Trophoblast cell (in vitro differentiated cells and primary cell): Measurements from ENCODE around the gene NOCT.

Source experiments
- DNase-seq, 2 donors: peaks; one replicate each; pipeline ENCODE4 v3.0.0-alpha.2; 2016
- H2AFZ ChIP-seq: 2 replicates; pipeline ENCODE4 v1.6.1; 2013; ENCODE audit warnings: low read length, moderate library complexity, mild to moderate bottlenecking; ENCODE audit not compliant: insufficient read depth, poor library complexity
- H2AK5ac ChIP-seq: 2 replicates; pipeline ENCODE4 v1.6.1; 2013; ENCODE audit warnings: mild to moderate bottlenecking, low read length
- H2BK120ac ChIP-seq: 2 replicates; pipeline ENCODE4 v1.6.1; 2013; ENCODE audit warnings: low read length, mild to moderate bottlenecking, moderate library complexity; ENCODE audit not compliant: insufficient read depth, poor library complexity
- H2BK12ac ChIP-seq: 2 replicates; pipeline ENCODE4 v1.6.1; 2013; ENCODE audit warnings: mild to moderate bottlenecking, low read length, moderate library complexity
- H2BK5ac ChIP-seq: 2 replicates; pipeline ENCODE4 v1.6.1; 2013; ENCODE audit warnings: low read length, low read depth, moderate library complexity, mild to moderate bottlenecking; ENCODE audit not compliant: poor library complexity
- H3K14ac ChIP-seq: 2 replicates; pipeline ENCODE4 v1.6.1; 2013; ENCODE audit warnings: mild to moderate bottlenecking, low read length
- H3K18ac ChIP-seq: 2 replicates; pipeline ENCODE4 v1.6.1; 2013; ENCODE audit warnings: mild to moderate bottlenecking, low read length
- H3K23ac ChIP-seq: 2 replicates; pipeline ENCODE4 v1.6.1; 2013; ENCODE audit warnings: low read length
- H3K27ac ChIP-seq: 2 replicates; pipeline ENCODE4 v1.5.1; 2013; ENCODE audit warnings: low read depth, mild to moderate bottlenecking, inconsistent platforms, low read length, moderate library complexity
- H3K27me3 ChIP-seq: 2 replicates; pipeline ENCODE4 v1.6.1; 2013; ENCODE audit warnings: inconsistent platforms, mild to moderate bottlenecking, low read length, moderate library complexity; ENCODE audit not compliant: insufficient read depth
- H3K36me3 ChIP-seq, 2 experiments: 1 replicate in 1 of 2; 2 replicates in 1 of 2; pipeline ENCODE4 v1.6.1; 2013; ENCODE audit warnings: low read length in 2 of 2, mild to moderate bottlenecking in 2 of 2, moderate library complexity in 1 of 2; ENCODE audit not compliant: insufficient read depth in 2 of 2, control insufficient read depth in 1 of 2
- H3K4ac ChIP-seq: 2 replicates; pipeline ENCODE4 v1.6.1; 2013; ENCODE audit warnings: low read depth, mild to moderate bottlenecking, low read length, moderate library complexity
- H3K4me1 ChIP-seq, 2 experiments: 1 replicate in 1 of 2; 2 replicates in 1 of 2; pipeline ENCODE4 v1.6.1; 2013; ENCODE audit warnings: low read length in 2 of 2, mild to moderate bottlenecking in 2 of 2, moderate library complexity in 1 of 2; ENCODE audit not compliant: insufficient read depth in 2 of 2, control insufficient read depth in 1 of 2
- H3K4me2 ChIP-seq: 2 replicates; pipeline ENCODE4 v1.6.1; 2013; ENCODE audit warnings: inconsistent platforms, mild to moderate bottlenecking, low read length, moderate library complexity
- H3K4me3 ChIP-seq: 2 replicates; pipeline ENCODE4 v1.5.1; 2013; ENCODE audit warnings: mild to moderate bottlenecking, low read depth, low read length, inconsistent platforms
- H3K79me1 ChIP-seq: one replicate; pipeline ENCODE4 v1.6.1; 2013; ENCODE audit warnings: low read length
- H3K79me2 ChIP-seq: 2 replicates; pipeline ENCODE4 v1.6.1; 2013; ENCODE audit warnings: low read length, mild to moderate bottlenecking; ENCODE audit not compliant: control insufficient read depth, insufficient read depth, poor library complexity
- H3K9ac ChIP-seq: 2 replicates; pipeline ENCODE4 v1.6.1; 2013; ENCODE audit warnings: mild to moderate bottlenecking, low read length
- H3K9me3 ChIP-seq: 2 replicates; pipeline ENCODE4 v1.6.1; 2013; ENCODE audit warnings: low read depth, mild to moderate bottlenecking, control low read depth, inconsistent platforms, low read length; ENCODE audit not compliant: insufficient read depth
- H4K12ac ChIP-seq: 2 replicates; pipeline ENCODE4 v1.6.1; 2013; ENCODE audit warnings: low read depth, mild to moderate bottlenecking, low read length, moderate library complexity
- H4K8ac ChIP-seq: 2 replicates; pipeline ENCODE4 v1.6.1; 2013; ENCODE audit warnings: low read depth, mild to moderate bottlenecking, low read length, moderate library complexity
- H4K91ac ChIP-seq: one replicate; pipeline ENCODE4 v1.6.1; 2013; ENCODE audit warnings: low read depth, mild to moderate bottlenecking, low read length, moderate library complexity
- WGBS: extraction: QIAGEN DNeasy Blood & Tissue Kit; methylation state at CpG from one replicate; pipeline ENCODE4 v1.1.7; 2013; ENCODE audit warnings: missing lambda C conversion rate; ENCODE audit not compliant: insufficient read length, insufficient coverage; ENCODE audit errors: extremely low coverage; 5-methylcytosine and 5-hydroxymethylcytosine counted together

Gene NOCT

GRCh38 chr4:139060591-139060990, 45.0 kb downstream of the NOCT start:
- Histone ChIP-seq H3K4ac (no peak overlapping the region), H3K9ac (no peak overlapping the region), H2BK12ac (no peak overlapping the region), H2AK5ac (no peak overlapping the region), H3K4me3 (no peak overlapping the region), H3K18ac (no peak overlapping the region), H3K9me3 (no peaks in the 10 kb centered on the region), H2BK5ac (no peak overlapping the region), H3K23ac (no peak overlapping the region), H3K27me3 (no peaks in the 10 kb centered on the region), H3K4me2 (no peak overlapping the region), H3K79me2 (no peaks in the 10 kb centered on the region), H3K36me3 (peaks cover 19 to 22% of the 10 kb centered on the region in 2 experiments), H3K79me1 (no peaks in the 10 kb centered on the region), H2BK120ac (no peak overlapping the region), H3K14ac (no peak overlapping the region), H4K12ac (no peak overlapping the region), H3K27ac (no peak overlapping the region), H3K4me1 (no peaks in the 10 kb centered on the region), H4K8ac (no peak overlapping the region), H2AFZ (no peak overlapping the region), H4K91ac (no peak overlapping the region)
- DNase-seq: no peak
- WGBS: no CpG with 5 or more reads among the region's 3 CpGs

DNA sequence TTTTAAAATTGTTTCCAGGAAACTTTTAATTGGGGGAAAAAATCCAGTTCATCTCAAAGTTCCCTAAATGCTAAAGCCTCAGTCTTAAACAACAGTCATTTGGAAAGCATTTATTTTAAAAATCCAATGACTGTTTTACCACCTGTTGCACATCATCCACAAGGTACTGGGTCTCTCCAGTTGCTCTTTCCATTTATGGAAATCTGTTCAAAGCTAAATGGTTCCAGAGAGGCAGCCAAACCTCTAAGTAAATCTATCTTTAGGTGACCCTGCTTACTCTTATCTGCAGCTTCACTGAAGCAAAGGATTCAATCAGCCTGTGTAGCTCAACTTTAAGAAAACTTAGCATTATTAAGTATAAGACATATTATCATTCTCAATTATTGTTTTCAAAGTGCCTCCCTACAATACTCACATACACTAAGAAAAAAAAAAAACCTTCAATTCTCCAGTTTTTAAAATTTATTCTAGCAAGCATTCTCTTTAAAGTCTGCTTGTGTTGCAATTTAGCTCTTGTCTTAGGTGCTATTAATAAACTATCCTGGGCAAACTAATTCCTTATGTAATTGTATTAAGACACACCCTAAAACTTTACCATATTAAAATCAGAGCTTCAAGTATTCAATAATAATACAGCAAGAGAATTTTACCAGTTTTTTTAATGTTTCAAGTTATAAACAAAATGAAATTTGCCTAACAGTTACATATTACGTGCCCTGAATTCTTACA, 60.6 kb downstream of the NOCT start:
- Histone ChIP-seq H3K36me3 (peaks cover 1 to 5% of the 10 kb centered on the region in 2 experiments), H3K79me1 (no peaks in the 10 kb centered on the region), H4K8ac (no peak overlapping the region), H3K18ac (no peak overlapping the region), H3K4me3 (no peak overlapping the region), H2AFZ (no peak overlapping the region), H2BK5ac (no peak overlapping the region), H4K12ac (no peak overlapping the region), H3K27me3 (no peaks in the 10 kb centered on the region), H3K4ac (no peak overlapping the region), H2BK12ac (no peak overlapping the region), H4K91ac (no peak overlapping the region), H3K9me3 (no peaks in the 10 kb centered on the region), H3K23ac (no peak overlapping the region), H3K27ac (no peak overlapping the region), H3K4me2 (no peak overlapping the region), H2BK120ac (no peak overlapping the region), H3K79me2 (no peaks in the 10 kb centered on the region), H2AK5ac (no peak overlapping the region), H3K14ac (no peak overlapping the region), H3K4me1 (no peaks in the 10 kb centered on the region), H3K9ac (no peak overlapping the region)
- DNase-seq: no peak
- WGBS: no CpG with 5 or more reads among the region's 1 CpG

- Histone ChIP-seq H3K4ac (no peak overlapping the region), H2BK120ac (no peak overlapping the region), H3K4me3 (no peak overlapping the region), H2AFZ (no peak overlapping the region), H2BK12ac (no peak overlapping the region), H2AK5ac (no peak overlapping the region), H3K79me1 (no peaks in the 10 kb centered on the region), H3K79me2 (no peaks in the 10 kb centered on the region), H3K14ac (no peak overlapping the region), H3K36me3 (no peaks in the 10 kb centered on the region), H3K27me3 (no peaks in the 10 kb centered on the region), H3K18ac (no peak overlapping the region), H2BK5ac (no peak overlapping the region), H3K27ac (no peak overlapping the region), H4K8ac (no peak overlapping the region), H3K23ac (no peak overlapping the region), H3K9ac (no peak overlapping the region), H3K4me2 (no peak overlapping the region), H4K12ac (no peak overlapping the region), H3K4me1 (no peaks in the 10 kb centered on the region), H3K9me3 (no peaks in the 10 kb centered on the region), H4K91ac (no peak overlapping the region)
- DNase-seq: peak in 1 of 2 donors; percentile 54
- no CpG with 5 or more reads among the region's 1 CpG for WGBS
These were observed 62.2 kb downstream of the NOCT start for GRCh38 chr4:139077567-139078355.

DNA sequence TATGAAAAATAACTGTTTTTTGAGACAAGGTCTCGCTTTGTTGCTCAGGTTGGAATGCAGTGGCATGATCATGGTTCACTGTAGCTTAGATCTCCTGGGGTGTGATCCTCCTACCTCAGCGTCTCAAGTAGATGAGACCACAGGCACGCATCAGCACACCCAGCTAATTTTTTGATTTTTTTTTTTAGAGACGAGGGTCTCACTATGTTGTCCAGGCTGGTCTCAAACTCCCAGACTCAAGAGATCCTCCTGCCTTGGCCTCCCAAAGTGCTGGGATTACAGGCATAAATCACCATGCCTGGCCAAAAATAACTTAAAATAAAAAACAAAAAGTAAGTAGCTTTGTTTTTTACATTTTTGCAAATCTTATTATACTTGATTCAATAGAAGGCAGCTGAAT, 63.3 kb downstream of the NOCT start:
- Histone ChIP-seq H2BK120ac (no peak overlapping the region), H3K9ac (no peak overlapping the region), H3K14ac (no peak overlapping the region), H3K79me2 (peaks cover 4% of the 10 kb centered on the region), H2AK5ac (no peak overlapping the region), H3K79me1 (peaks cover 8% of the 10 kb centered on the region), H3K4me2 (no peak overlapping the region), H2AFZ (no peak overlapping the region), H3K27ac (no peak overlapping the region), H3K4me1 (no peaks in the 10 kb centered on the region), H3K4ac (peak overlapping the region; percentile 83), H2BK12ac (no peak overlapping the region), H3K36me3 (no peaks in the 10 kb centered on the region), H3K9me3 (no peaks in the 10 kb centered on the region), H3K18ac (no peak overlapping the region), H3K4me3 (no peak overlapping the region), H4K12ac (no peak overlapping the region), H2BK5ac (no peak overlapping the region), H3K23ac (no peak overlapping the region), H4K91ac (no peak overlapping the region), H4K8ac (no peak overlapping the region), H3K27me3 (no peaks in the 10 kb centered on the region)
- DNase-seq: no peak
- no CpG with 5 or more reads among the region's 4 CpGs for WGBS
